ENCODE measurements around the gene CHMP1A.

DNA sequence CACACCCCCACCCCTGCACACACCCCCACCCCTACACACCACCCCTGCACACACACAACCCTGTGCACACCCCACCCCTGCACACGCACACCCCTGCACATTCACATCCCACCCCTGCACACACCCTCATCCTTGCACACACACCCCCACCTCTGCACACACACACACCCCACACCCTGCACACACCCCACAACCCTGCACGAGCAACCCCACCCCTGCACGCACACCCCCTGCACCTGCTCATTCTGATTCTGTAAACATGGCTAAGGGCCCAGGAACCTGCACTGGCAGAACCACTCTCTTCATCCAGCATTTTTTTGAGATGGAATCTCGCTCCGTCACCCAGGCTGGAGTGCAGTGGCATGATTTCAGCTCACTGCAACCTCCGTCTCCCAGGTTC, 18.1 kb downstream of the CHMP1A start:
- no peak for TF ChIP-seq POLR2A (IDR thresholded peaks at IDR 0.05)
- TF ChIP-seq, protein P1, sequence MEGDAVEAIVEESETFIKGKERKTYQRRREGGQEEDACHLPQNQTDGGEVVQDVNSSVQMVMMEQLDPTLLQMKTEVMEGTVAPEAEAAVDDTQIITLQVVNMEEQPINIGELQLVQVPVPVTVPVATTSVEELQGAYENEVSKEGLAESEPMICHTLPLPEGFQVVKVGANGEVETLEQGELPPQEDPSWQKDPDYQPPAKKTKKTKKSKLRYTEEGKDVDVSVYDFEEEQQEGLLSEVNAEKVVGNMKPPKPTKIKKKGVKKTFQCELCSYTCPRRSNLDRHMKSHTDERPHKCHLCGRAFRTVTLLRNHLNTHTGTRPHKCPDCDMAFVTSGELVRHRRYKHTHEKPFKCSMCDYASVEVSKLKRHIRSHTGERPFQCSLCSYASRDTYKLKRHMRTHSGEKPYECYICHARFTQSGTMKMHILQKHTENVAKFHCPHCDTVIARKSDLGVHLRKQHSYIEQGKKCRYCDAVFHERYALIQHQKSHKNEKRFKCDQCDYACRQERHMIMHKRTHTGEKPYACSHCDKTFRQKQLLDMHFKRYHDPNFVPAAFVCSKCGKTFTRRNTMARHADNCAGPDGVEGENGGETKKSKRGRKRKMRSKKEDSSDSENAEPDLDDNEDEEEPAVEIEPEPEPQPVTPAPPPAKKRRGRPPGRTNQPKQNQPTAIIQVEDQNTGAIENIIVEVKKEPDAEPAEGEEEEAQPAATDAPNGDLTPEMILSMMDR (IDR thresholded peaks at IDR 0.05 in 8 of 11, conservative IDR thresholded peaks at IDR 0.05 in 3 of 11), result no peak
- TF ChIP-seq POLR2AphosphoS5 (IDR thresholded peaks at IDR 0.05), result no peak
